HG02678 (cell line): ENCODE measurements around the gene ESR2.
A peak's percentile ranks its signal among the peaks of the same experiment; 100 is the strongest.
"Not testable (repeated sequence)": the region's sequence is repeated elsewhere in the genome, so short reads cannot be mapped to it uniquely, and the experiment has no call there.

Experiments
- ATAC-seq: cut with Tn5 transposase; IDR thresholded peaks from one replicate; pipeline ENCODE4 v1.9.1; 2021; ENCODE audit warnings: mild to moderate bottlenecking, moderate library complexity; ENCODE audit not compliant: unreplicated experiment

ESR2 gene

GRCh38 chr14:64201296-64201695 lies 92.9 kb downstream of the ESR2 start:
- ATAC-seq = no peak

- no peak for ATAC-seq
Observed at GRCh38 chr14:64200170-64200569, 94.0 kb downstream of the ESR2 start.

GRCh38 chr14:64198486-64198885 lies 95.7 kb downstream of the ESR2 start:
- ATAC-seq = no peak

- no peak for ATAC-seq
Observed at GRCh38 chr14:64197996-64198395, 96.2 kb downstream of the ESR2 start.

GRCh38 chr14:64196814-64197411 lies 97.3 kb downstream of the ESR2 start:
- ATAC-seq = peak; percentile 68

GRCh38 chr14:64196056-64196455 lies 98.1 kb downstream of the ESR2 start:
- ATAC-seq = no peak

GRCh38 chr14:64195199-64195598 lies 99.0 kb downstream of the ESR2 start:
- peak; percentile 51 for ATAC-seq

GRCh38 chr14:64194404-64194803 lies 99.8 kb downstream of the ESR2 start:
- ATAC-seq = no peak

GRCh38 chr14:64193821-64194220 lies 100.3 kb downstream of the ESR2 start:
- ATAC-seq = no peak

GRCh38 chr14:64191756-64192155 lies 102.4 kb downstream of the ESR2 start:
- no peak for ATAC-seq

- no peak for ATAC-seq
Observed at GRCh38 chr14:64190974-64191502, 103.1 kb downstream of the ESR2 start.

GRCh38 chr14:64187331-64187730 lies 106.8 kb downstream of the ESR2 start:
- no peak for ATAC-seq

- no peak for ATAC-seq
Observed at GRCh38 chr14:64186231-64187129, 107.7 kb downstream of the ESR2 start.

GRCh38 chr14:64185184-64185583 lies 109.0 kb downstream of the ESR2 start:
- no peak for ATAC-seq

- ATAC-seq = no peak
Observed at GRCh38 chr14:64184103-64184729, 110.0 kb downstream of the ESR2 start.

- ATAC-seq = not testable (repeated sequence)
Observed at GRCh38 chr14:64182908-64183307, 111.3 kb downstream of the ESR2 start.

- ATAC-seq = no peak
Observed at GRCh38 chr14:64178814-64179213, 115.4 kb downstream of the ESR2 start.

- no peak for ATAC-seq
Observed at GRCh38 chr14:64176330-64176729, 117.8 kb downstream of the ESR2 start.

GRCh38 chr14:64174922-64175782 lies 119.0 kb downstream of the ESR2 start:
- ATAC-seq = no peak

- peak; percentile 65 for ATAC-seq
Observed at GRCh38 chr14:64170181-64170580, 124.0 kb downstream of the ESR2 start.

- ATAC-seq = no peak
Observed at GRCh38 chr14:64159588-64159987, 134.6 kb downstream of the ESR2 start.
